Measurements from ENCODE around the gene YDJC.
"Not testable (repeated sequence)": the region's sequence is repeated elsewhere in the genome, so short reads cannot be mapped to it uniquely, and the experiment has no call there.

Gene YDJC

DNA sequence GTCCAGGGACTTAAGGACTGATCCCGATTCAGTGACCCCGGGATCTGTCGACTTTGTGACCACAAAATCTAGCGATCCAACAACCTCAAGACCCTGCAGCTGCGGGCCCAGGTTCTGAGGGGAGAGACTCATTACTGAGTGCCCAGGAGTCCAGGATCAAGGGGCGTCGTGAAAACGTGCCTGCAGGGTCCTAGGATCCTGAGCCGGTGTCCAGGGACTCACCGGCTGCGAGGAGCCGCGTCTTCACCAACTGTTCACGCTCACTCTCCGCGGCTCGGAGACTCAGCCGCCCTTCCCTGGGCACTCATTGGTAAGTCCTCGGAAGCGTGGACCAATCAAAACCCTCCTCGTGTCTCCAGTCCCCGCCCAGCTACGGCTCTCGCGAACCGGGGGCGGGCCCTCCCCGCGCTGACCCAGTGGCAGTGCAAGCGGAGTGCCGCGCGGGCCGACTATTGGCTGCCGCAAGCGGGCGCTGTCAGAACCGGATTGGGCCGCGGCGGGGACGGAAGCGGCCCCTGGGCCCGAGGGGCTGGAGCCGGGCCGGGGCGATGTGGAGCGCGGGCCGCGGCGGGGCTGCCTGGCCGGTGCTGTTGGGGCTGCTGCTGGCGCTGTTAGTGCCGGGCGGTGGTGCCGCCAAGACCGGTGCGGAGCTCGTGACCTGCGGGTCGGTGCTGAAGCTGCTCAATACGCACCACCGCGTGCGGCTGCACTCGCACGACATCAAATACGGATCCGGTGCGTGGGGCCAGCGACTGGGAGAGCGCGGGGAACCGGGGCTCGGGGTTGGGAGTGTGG is 12.2 kb upstream of the YDJC start, which contains the start of gene SDF2L1:
TSS of gene SDF2L1 (plus strand) at position 514 of the 795 bp plus-strand sequence. CDS start at position 549, 35 bp downstream.
- Histone ChIP-seq H3K4me3 (replicated peaks; ENCODE audit: low read depth, low read length) (peak within 1 kb of the TSS; percentile 98), H3K36me3 (ENCODE audit: control insufficient read depth, insufficient read depth, low read length) (peaks cover 16% of the 10 kb centered on the region), H3K27me3 (replicated peaks; ENCODE audit: control insufficient read depth, insufficient read depth, low read length) (no peaks in the 10 kb centered on the region)
- DNase-seq (ENCODE audit: extremely low read depth, insufficient read length), result peak; percentile 98
- TF ChIP-seq, protein P1, sequence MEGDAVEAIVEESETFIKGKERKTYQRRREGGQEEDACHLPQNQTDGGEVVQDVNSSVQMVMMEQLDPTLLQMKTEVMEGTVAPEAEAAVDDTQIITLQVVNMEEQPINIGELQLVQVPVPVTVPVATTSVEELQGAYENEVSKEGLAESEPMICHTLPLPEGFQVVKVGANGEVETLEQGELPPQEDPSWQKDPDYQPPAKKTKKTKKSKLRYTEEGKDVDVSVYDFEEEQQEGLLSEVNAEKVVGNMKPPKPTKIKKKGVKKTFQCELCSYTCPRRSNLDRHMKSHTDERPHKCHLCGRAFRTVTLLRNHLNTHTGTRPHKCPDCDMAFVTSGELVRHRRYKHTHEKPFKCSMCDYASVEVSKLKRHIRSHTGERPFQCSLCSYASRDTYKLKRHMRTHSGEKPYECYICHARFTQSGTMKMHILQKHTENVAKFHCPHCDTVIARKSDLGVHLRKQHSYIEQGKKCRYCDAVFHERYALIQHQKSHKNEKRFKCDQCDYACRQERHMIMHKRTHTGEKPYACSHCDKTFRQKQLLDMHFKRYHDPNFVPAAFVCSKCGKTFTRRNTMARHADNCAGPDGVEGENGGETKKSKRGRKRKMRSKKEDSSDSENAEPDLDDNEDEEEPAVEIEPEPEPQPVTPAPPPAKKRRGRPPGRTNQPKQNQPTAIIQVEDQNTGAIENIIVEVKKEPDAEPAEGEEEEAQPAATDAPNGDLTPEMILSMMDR (IDR thresholded peaks at IDR 0.05; ENCODE audit: insufficient read depth, low read length, poor library complexity, severe bottlenecking), result no peak

DNA sequence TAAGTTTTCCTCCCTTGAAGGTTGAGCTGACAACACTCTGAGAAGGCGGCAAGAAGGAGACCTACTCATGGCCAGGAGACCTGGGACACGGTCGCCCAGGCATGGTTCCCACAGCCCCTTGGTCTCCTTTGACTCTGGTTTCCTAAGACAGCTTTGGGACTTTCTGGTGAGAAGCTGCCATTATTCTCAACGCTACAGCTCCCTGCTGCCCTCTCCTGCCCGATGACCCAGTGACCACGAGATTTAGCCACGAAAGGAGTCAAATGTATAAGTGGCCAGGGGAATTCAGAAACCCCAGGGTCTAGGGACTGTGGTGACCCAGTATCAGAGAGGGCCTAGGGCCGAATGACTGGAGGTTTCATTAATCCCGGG is 11.6 kb upstream of the YDJC start:
- TF ChIP-seq, protein P1 (IDR thresholded peaks at IDR 0.05; ENCODE audit: insufficient read depth, low read length, poor library complexity, severe bottlenecking), result peak; percentile 30
- DNase-seq (ENCODE audit: extremely low read depth, insufficient read length), result no peak
- Histone ChIP-seq H3K4me3 (replicated peaks; ENCODE audit: low read depth, low read length) (peak overlapping the region; percentile 84), H3K27me3 (replicated peaks; ENCODE audit: control insufficient read depth, insufficient read depth, low read length) (no peaks in the 10 kb centered on the region), H3K36me3 (ENCODE audit: control insufficient read depth, insufficient read depth, low read length) (peaks cover 13% of the 10 kb centered on the region)

DNA sequence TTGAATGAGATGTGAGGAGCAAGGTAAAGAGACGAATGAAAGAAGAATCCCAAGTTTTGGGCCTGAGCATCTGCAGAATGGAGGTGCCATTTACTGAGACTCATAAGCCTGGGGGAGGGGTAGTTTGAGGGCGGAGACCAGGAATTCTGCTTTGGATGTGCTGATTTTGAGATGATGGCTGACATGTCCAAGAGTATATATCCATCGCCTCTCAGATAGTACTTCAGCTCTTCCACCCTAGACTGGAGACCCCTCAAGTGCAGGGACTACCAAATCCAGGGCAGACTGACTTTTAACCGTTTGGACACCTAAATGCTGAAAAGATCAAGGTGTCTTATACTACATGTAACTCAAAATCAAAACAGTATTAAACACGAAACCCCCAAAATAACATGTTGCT is 11.0 kb upstream of the YDJC start:
- no peak for DNase-seq (ENCODE audit: extremely low read depth, insufficient read length)
- no peak overlapping the region; the same call in 1 of the 2 replicates for H3K4me3 ChIP-seq (replicated peaks; ENCODE audit: low read depth, low read length)
- TF ChIP-seq, protein P1 (IDR thresholded peaks at IDR 0.05; ENCODE audit: insufficient read depth, low read length, poor library complexity, severe bottlenecking), result no peak

DNA sequence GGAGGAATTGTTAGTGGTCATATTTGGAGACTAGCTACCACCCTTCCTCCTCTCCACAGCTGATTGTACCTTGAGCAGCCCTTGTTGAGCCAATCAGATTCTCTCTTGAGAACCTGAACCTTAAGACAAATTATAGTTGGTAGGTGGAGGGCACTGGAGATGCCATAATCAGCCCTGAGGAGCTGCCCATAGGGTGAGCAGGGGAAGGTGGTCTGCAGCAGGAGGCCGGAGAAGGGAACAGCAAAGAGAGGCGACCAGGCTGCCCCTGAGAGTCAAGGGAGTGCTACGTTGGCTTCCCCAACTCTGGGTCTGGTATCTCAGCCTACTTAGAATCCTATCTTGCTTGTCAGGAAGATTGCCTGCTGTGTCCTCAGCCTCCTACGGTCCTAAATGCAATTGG is 9.5 kb upstream of the YDJC start:
- Histone ChIP-seq H3K36me3 (ENCODE audit: control insufficient read depth, insufficient read depth, low read length) (peaks cover 8% of the 10 kb centered on the region), H3K4me3 (replicated peaks; ENCODE audit: low read depth, low read length) (no peak overlapping the region), H3K27me3 (replicated peaks; ENCODE audit: control insufficient read depth, insufficient read depth, low read length) (no peaks in the 10 kb centered on the region)
- no peak for DNase-seq (ENCODE audit: extremely low read depth, insufficient read length)
- TF ChIP-seq, protein P1 (IDR thresholded peaks at IDR 0.05; ENCODE audit: insufficient read depth, low read length, poor library complexity, severe bottlenecking), result no peak

More for the DNA sequence above, 11.0 kb upstream of the YDJC start:
- Histone ChIP-seq H3K27me3 (replicated peaks; ENCODE audit: control insufficient read depth, insufficient read depth, low read length) (no peaks in the 10 kb centered on the region), H3K36me3 (ENCODE audit: control insufficient read depth, insufficient read depth, low read length) (peaks cover 10% of the 10 kb centered on the region)

DNA sequence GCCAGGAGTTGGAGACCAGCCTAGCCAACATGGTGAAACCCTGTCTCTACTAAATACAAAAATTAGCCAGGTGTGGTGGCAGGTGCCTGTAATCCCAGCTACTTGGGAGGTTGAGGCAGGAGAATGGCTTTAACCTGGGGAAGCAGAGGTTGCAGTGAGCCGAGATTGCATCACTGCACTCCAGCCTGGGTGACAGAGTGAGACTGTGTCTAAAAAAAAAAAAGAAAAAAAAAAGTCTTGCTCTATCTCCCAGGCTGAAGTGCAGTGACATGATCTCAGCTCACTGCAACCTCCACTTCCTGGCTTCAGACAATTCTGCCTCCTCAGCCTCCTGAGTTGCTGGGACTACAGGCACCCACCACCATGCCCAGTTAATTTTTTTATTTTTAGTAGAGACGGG is 7.6 kb upstream of the YDJC start:
- H3K27me3 ChIP-seq (replicated peaks; ENCODE audit: control insufficient read depth, insufficient read depth, low read length); DNase-seq (ENCODE audit: extremely low read depth, insufficient read length); H3K4me3 ChIP-seq (replicated peaks; ENCODE audit: low read depth, low read length); H3K36me3 ChIP-seq (ENCODE audit: control insufficient read depth, insufficient read depth, low read length): not testable (repeated sequence)

DNA sequence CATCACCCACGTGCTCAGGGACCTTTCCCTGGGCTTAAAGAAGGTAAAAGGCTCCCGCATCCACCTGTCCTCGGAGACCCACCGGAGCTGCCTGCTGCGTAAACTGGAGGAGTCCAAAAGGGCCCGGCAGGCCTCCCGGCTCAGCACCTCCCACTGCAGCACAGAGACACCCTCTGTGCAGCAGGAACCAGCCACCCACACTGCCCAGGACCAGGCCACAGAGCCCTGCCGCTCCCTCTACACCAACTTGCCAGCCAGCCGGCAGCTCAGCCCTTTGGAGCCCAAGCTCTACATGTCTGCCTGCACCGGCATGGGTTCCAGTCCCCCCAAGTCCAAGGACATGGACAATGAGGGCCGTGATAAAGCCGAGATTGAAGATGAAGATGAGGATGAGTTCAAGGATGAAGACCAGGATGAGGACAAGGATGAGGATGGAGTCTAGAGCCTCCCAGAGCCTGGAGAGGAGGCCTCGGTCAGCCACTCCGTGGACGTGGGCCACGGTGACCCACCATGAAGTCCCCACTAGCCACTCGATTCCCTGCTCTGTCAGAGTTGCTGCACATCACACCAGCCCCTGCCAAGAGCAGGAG is 6.9 kb upstream of the YDJC start:
- Histone ChIP-seq H3K4me3 (replicated peaks; ENCODE audit: low read depth, low read length) (no peak overlapping the region), H3K27me3 (replicated peaks; ENCODE audit: control insufficient read depth, insufficient read depth, low read length) (no peaks in the 10 kb centered on the region), H3K36me3 (ENCODE audit: control insufficient read depth, insufficient read depth, low read length) (no peaks in the 10 kb centered on the region)
- TF ChIP-seq, protein P1 (IDR thresholded peaks at IDR 0.05; ENCODE audit: insufficient read depth, low read length, poor library complexity, severe bottlenecking), result no peak
- no peak for DNase-seq (ENCODE audit: extremely low read depth, insufficient read length)

Data from GM06990 (cell line).